Common myeloid progenitor, CD34-positive (primary cell): ENCODE data around the gene RGS7.

Experiments
- CTCF ChIA-PET: fragments of 350-600 bp; sonication (Branson Sonifier 250); formaldehyde crosslinking; loops from one replicate; lab custom pipeline; 2021; ENCODE audit warnings: antibody characterized with exemption; lab: Charles Lee
- POLR2A ChIA-PET: fragments of 350-600 bp; sonication (Branson Sonifier 250); formaldehyde crosslinking; loops from one replicate; lab custom pipeline; 2021; ENCODE audit warnings: antibody characterized with exemption; lab: Charles Lee
- DNase-seq, 3 donors: peaks; one replicate each; pipeline versions ENCODE4 v3.0.0 to v3.0.0-alpha.2; 2013
- H3K27ac ChIP-seq, 2 experiments: 1 replicate in 1 of 2; 2 replicates in 1 of 2; pipeline ENCODE4 v1.7.0; 2013; ENCODE audit warnings: inconsistent platforms in 2 of 2, low read length in 2 of 2, mild to moderate bottlenecking in 2 of 2, low read depth in 1 of 2, moderate library complexity in 1 of 2; ENCODE audit not compliant: severe bottlenecking in 2 of 2, insufficient read depth in 1 of 2, poor library complexity in 1 of 2
- H3K27me3 ChIP-seq, 5 experiments: replicated peaks in 2 of 5; 1 replicate in 3 of 5; 2 replicates in 2 of 5; pipeline versions ENCODE4 v1.6.1 to v1.7.0; 2013; ENCODE audit warnings: low read length in 4 of 5, mild to moderate bottlenecking in 2 of 5, moderate library complexity in 2 of 5, inconsistent platforms in 1 of 5; ENCODE audit not compliant: insufficient read depth in 5 of 5, control insufficient read depth in 4 of 5
- H3K36me3 ChIP-seq, 4 experiments: 1 replicate in 2 of 4; 2 replicates in 2 of 4; pipeline versions ENCODE4 v1.6.1 to v1.7.0; 2013; ENCODE audit warnings: low read length in 3 of 4, control low read depth in 1 of 4, mild to moderate bottlenecking in 1 of 4; ENCODE audit not compliant: control insufficient read depth in 4 of 4, insufficient read depth in 4 of 4
- H3K4me1 ChIP-seq, 4 experiments: 1 replicate in 3 of 4; 2 replicates in 1 of 4; pipeline versions ENCODE4 v1.6.1 to v1.7.1; 2013; ENCODE audit warnings: low read length in 3 of 4, mild to moderate bottlenecking in 3 of 4, control low read depth in 1 of 4, inconsistent platforms in 1 of 4, moderate library complexity in 1 of 4; ENCODE audit not compliant: control insufficient read depth in 4 of 4, insufficient read depth in 4 of 4; ENCODE audit errors: control extremely low read depth in 1 of 4
- H3K4me3 ChIP-seq, 7 experiments: 1 replicate in 4 of 7; 2 replicates in 3 of 7; pipeline versions ENCODE4 v1.5.1 to v1.7.0; 2013; ENCODE audit warnings: mild to moderate bottlenecking in 7 of 7, low read length in 6 of 7, moderate library complexity in 6 of 7, inconsistent platforms in 2 of 7, low read depth in 2 of 7, control low read depth in 1 of 7; ENCODE audit not compliant: insufficient read depth in 4 of 7, control insufficient read depth in 1 of 7; ENCODE audit errors: extremely low read depth in 1 of 7
- H3K9me3 ChIP-seq, 5 experiments: 1 replicate in 4 of 5; 2 replicates in 1 of 5; pipeline versions ENCODE4 v1.6.1 to v1.7.1; 2013; ENCODE audit warnings: low read length in 4 of 5, mild to moderate bottlenecking in 2 of 5, inconsistent platforms in 1 of 5, low read depth in 1 of 5, moderate library complexity in 1 of 5; ENCODE audit not compliant: control insufficient read depth in 4 of 5, insufficient read depth in 2 of 5; ENCODE audit errors: control extremely low read depth in 1 of 5
- WGBS: methylation state at CpG from one replicate; pipeline ENCODE4 v1.1.5; 2013; ENCODE audit not compliant: insufficient coverage; 5-methylcytosine and 5-hydroxymethylcytosine counted together

The RGS7 gene

DNA sequence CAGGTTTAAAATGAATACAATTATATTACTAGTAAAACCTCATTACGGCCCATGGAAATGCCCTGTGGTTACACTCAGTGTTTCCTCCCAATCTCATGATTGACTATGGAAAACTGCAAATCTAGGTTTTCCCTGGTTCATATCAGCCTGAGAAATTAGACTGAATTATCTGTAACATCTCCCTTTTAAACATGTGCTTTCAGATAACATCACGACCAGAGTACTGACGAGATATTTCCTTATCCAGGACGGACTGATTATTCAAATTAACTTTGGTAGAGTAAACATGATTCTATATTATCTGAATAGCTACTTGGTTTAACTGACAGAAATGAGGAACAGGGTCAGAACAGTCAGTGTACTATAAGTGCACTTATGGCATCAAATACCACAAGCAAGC, 82.3 kb downstream of the RGS7 start:
- Histone ChIP-seq H3K27me3 (no peaks in the 10 kb centered on the region), H3K9me3 (peaks cover 0 to 12% (median 0%) of the 10 kb centered on the region in 5 experiments)

DNA sequence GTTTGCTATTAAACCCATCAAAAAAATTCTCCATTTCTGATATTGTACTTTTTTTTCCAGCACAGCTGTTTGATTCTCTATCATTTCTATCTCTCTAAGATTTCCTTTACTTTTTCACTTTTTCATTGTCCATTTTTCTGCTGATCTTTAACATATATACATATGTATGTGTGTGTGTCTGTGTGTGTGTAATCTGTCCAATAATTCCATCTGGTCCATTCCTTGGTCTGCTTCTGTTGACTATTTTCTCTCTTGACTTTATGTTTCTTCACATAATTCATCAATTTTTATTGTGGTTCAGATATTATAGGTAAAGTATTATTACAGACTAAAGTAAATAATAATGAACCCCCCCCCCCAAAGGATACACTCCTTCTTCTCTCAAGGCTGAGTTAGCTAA, 84.2 kb downstream of the RGS7 start:
- CTCF ChIA-PET: interaction anchor here (0.6 to 1.1 kb wide), 2 partner anchors 12 to 1029 kb away, joined by 3 read pairs; no protein-coding TSS in a partner anchor
- Histone ChIP-seq H3K4me1 (no peaks in the 10 kb centered on the region), H3K4me3 (no peak overlapping the region), H3K27ac (no peak overlapping the region), H3K36me3 (no peaks in the 10 kb centered on the region), H3K9me3 (peaks cover 0 to 9% (median 0%) of the 10 kb centered on the region in 5 experiments), H3K27me3 (no peaks in the 10 kb centered on the region)
- POLR2A ChIA-PET: no interaction called here
- DNase-seq: no peak

More for the DNA sequence above, 82.3 kb downstream of the RGS7 start:
- Histone ChIP-seq H3K4me1 (no peaks in the 10 kb centered on the region), H3K4me3 (no peak overlapping the region), H3K36me3 (no peaks in the 10 kb centered on the region), H3K27ac (no peak overlapping the region)
- WGBS: 96% methylated on average over 4 of the region's 4 CpGs
- ChIA-PET CTCF (no interaction called here), POLR2A (no interaction called here)
- DNase-seq: no peak

- no peak overlapping the region for H3K4me3 ChIP-seq
- peaks cover 0 to 9% (median 0%) of the 10 kb centered on the region in 5 experiments for H3K9me3 ChIP-seq
- H3K27me3 ChIP-seq: no peaks in the 10 kb centered on the region
- CTCF ChIA-PET: no interaction called here
- H3K36me3 ChIP-seq: no peaks in the 10 kb centered on the region
- no peak for DNase-seq
- H3K27ac ChIP-seq: no peak overlapping the region
- WGBS: no CpG with 5 or more reads among the region's 1 CpG
- POLR2A ChIA-PET: no interaction called here
- H3K4me1 ChIP-seq: no peaks in the 10 kb centered on the region
These were observed 85.6 kb downstream of the RGS7 start for GRCh38 chr1:241271427-241271826.

DNA sequence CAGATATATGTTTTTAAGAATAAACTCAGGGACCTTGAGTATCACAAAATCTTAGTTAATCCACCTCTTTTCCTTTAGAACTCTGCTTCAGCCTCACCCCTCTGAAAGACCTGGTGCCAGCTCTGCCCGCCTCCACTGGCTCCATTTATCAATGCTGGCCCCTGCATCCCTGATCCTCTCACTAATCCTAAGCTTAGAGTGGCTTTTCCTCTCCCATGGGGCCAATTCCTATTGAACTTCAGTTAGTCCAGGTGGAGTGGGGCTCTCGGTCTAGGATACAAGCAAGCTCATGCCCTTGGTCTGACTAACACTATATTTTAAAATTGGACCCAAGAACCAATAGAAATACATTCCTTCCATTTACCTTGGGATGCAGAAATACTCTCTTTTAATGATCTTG, 87.0 kb downstream of the RGS7 start:
- no peak overlapping the region for H3K27ac ChIP-seq
- POLR2A ChIA-PET: no interaction called here
- H3K4me1 ChIP-seq: no peaks in the 10 kb centered on the region
- DNase-seq: no peak
- no peaks in the 10 kb centered on the region for H3K27me3 ChIP-seq
- peaks cover 0 to 9% (median 0%) of the 10 kb centered on the region in 5 experiments for H3K9me3 ChIP-seq
- 100% methylated on average over 1 of the region's 2 CpGs for WGBS
- CTCF ChIA-PET: no interaction called here
- H3K36me3 ChIP-seq: no peaks in the 10 kb centered on the region
- no peak overlapping the region for H3K4me3 ChIP-seq

- ChIA-PET POLR2A (no interaction called here), CTCF (no interaction called here)
- Histone ChIP-seq H3K9me3 (peaks cover 0 to 9% (median 0%) of the 10 kb centered on the region in 5 experiments), H3K4me3 (no peak overlapping the region), H3K36me3 (no peaks in the 10 kb centered on the region), H3K27ac (no peak overlapping the region), H3K4me1 (no peaks in the 10 kb centered on the region), H3K27me3 (no peaks in the 10 kb centered on the region)
- no peak for DNase-seq
- 58% methylated on average over 8 of the region's 9 CpGs for WGBS
These were observed 87.9 kb downstream of the RGS7 start for GRCh38 chr1:241269116-241269515.

DNA sequence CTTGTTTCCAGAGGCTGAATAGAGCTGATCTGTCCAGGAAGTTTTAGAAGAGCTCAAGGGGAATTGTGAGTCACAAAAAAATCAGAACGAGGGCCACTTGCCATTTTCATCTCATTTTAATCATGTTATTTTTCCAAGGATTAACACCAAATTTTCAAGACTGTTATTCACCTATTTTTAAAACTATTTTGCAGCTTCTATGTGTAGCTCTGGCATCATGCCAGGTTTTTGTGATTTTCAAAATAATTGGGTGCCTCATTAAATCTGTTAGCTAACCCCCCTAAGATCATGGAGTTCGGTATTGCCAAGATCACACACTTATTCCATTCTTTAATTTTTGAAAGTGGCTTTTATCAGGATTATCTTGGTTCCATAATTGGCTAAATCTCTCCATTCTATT, 90.9 kb downstream of the RGS7 start:
- no peaks in the 10 kb centered on the region for H3K27me3 ChIP-seq
- no peak for DNase-seq

DNA sequence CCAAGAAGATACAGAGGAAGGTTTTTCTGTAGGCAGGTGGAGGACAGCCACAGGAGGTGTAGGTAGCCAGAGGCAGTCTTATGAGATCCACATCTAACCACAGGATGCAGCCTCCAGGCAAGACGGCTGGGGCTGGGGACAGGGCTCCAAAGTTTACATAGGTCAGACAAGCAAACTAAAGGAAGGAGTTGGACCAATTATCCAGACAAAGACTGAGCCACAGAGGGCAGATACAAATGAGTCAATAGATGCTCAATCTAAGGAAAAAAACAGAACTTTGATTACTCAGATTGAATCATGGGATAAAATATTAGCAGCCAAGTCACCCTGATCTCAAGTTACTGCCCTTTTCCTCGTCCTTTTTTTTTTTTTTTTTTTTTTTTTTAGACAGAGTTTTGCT, 91.6 kb downstream of the RGS7 start:
- H3K9me3 ChIP-seq: no peaks in the 10 kb centered on the region
- DNase-seq: no peak

More for the DNA sequence above, 90.9 kb downstream of the RGS7 start:
- ChIA-PET CTCF (no interaction called here), POLR2A (no interaction called here)
- H3K27ac ChIP-seq: no peak overlapping the region
- 100% methylated on average over 1 of the region's 2 CpGs for WGBS
- H3K4me1 ChIP-seq: no peaks in the 10 kb centered on the region
- no peak overlapping the region for H3K4me3 ChIP-seq
- H3K9me3 ChIP-seq: no peaks in the 10 kb centered on the region
- no peaks in the 10 kb centered on the region for H3K36me3 ChIP-seq

More for the DNA sequence above, 91.6 kb downstream of the RGS7 start:
- Histone ChIP-seq H3K27me3 (no peaks in the 10 kb centered on the region), H3K36me3 (no peaks in the 10 kb centered on the region), H3K4me3 (no peak overlapping the region), H3K27ac (no peak overlapping the region), H3K4me1 (no peaks in the 10 kb centered on the region)
- WGBS: 60% methylated on average over 1 of the region's 2 CpGs
- POLR2A ChIA-PET: no interaction called here
- CTCF ChIA-PET: no interaction called here
